ENCODE measurements around the gene FGF11.

DNA sequence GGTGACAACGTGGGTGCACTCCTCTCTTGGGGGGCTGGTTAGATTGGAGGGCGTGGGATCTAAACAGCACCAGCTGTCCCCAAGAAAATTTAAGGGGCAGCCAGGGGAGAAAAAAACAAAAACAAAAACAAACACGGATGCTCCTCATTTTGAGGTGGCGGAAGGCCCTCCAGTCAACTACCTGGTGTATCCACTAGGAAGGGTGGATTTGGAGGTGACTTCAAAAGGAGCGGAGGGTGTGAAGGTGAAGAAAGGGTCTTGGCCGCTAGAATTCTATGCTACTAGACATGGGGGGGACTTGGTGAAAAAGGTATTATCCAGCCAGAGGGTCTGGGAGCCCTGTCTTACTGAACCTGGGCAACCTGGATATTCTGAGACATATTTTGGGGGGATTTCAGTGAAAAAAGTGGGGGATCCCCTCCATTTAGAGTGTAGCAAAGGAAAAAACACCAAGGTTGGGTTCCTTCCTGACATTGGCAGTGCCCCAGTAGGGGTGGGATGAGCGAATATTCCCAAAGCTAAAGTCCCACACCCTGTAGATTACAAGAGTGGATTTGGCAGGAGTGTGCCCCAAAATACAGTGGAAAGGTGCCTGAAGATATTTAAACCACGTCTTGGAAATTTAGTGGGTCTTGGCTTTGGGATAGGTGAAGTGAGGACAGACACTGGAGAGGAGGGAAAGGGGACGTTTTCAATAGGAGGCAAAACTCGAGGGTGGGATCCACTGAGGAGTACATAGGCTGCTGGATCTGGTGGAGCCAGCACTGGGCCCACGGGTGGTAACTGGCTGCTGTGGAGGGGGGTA is 454 bp upstream of the FGF11 start:
- TF ChIP-seq, protein P1, sequence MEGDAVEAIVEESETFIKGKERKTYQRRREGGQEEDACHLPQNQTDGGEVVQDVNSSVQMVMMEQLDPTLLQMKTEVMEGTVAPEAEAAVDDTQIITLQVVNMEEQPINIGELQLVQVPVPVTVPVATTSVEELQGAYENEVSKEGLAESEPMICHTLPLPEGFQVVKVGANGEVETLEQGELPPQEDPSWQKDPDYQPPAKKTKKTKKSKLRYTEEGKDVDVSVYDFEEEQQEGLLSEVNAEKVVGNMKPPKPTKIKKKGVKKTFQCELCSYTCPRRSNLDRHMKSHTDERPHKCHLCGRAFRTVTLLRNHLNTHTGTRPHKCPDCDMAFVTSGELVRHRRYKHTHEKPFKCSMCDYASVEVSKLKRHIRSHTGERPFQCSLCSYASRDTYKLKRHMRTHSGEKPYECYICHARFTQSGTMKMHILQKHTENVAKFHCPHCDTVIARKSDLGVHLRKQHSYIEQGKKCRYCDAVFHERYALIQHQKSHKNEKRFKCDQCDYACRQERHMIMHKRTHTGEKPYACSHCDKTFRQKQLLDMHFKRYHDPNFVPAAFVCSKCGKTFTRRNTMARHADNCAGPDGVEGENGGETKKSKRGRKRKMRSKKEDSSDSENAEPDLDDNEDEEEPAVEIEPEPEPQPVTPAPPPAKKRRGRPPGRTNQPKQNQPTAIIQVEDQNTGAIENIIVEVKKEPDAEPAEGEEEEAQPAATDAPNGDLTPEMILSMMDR (IDR thresholded peaks at IDR 0.05) = no peak
- TF ChIP-seq EP300 (IDR thresholded peaks at IDR 0.05) = no peak

Data from ovary (tissue), 3 donors.